HG03039 (cell line): ENCODE results near the gene LRP1.

Source experiments
- ATAC-seq: cut with Tn5 transposase; IDR thresholded peaks from one replicate; pipeline ENCODE4 v1.9.1; 2021; ENCODE audit warnings: mild to moderate bottlenecking, moderate library complexity; ENCODE audit not compliant: unreplicated experiment

LRP1 gene

GRCh38 chr12:57190037-57190436, 61.8 kb downstream of the LRP1 start:
- ATAC-seq = no peak

- no peak for ATAC-seq
These were observed 62.5 kb downstream of the LRP1 start for GRCh38 chr12:57190821-57191220.

GRCh38 chr12:57191410-57191809, 63.1 kb downstream of the LRP1 start:
- ATAC-seq = no peak

GRCh38 chr12:57192920-57193319, 64.6 kb downstream of the LRP1 start:
- ATAC-seq = no peak

GRCh38 chr12:57193706-57194245, 65.5 kb downstream of the LRP1 start:
- no peak for ATAC-seq

GRCh38 chr12:57194253-57194652, 66.0 kb downstream of the LRP1 start:
- ATAC-seq = no peak

- no peak for ATAC-seq
These were observed 66.9 kb downstream of the LRP1 start for GRCh38 chr12:57195186-57195585.

- ATAC-seq = no peak
These were observed 67.5 kb downstream of the LRP1 start for GRCh38 chr12:57195611-57196371.

- no peak for ATAC-seq
These were observed 68.2 kb downstream of the LRP1 start for GRCh38 chr12:57196439-57196838.

GRCh38 chr12:57196956-57197355, 68.7 kb downstream of the LRP1 start:
- no peak for ATAC-seq

- ATAC-seq = no peak
These were observed 70.0 kb downstream of the LRP1 start for GRCh38 chr12:57198329-57198728.

GRCh38 chr12:57199191-57199590, 70.9 kb downstream of the LRP1 start:
- ATAC-seq = no peak

GRCh38 chr12:57200497-57200896, 72.2 kb downstream of the LRP1 start:
- ATAC-seq = no peak

GRCh38 chr12:57201219-57201618, 72.9 kb downstream of the LRP1 start:
- ATAC-seq = no peak

GRCh38 chr12:57201631-57202030, 73.3 kb downstream of the LRP1 start:
- no peak for ATAC-seq

GRCh38 chr12:57202321-57202720, 74.0 kb downstream of the LRP1 start:
- ATAC-seq = no peak

GRCh38 chr12:57203201-57203600, 74.9 kb downstream of the LRP1 start:
- ATAC-seq = no peak

GRCh38 chr12:57203791-57204190, 75.5 kb downstream of the LRP1 start:
- ATAC-seq = no peak

GRCh38 chr12:57204454-57204853, 76.2 kb downstream of the LRP1 start:
- ATAC-seq = no peak

GRCh38 chr12:57205186-57205585, 76.9 kb downstream of the LRP1 start:
- no peak for ATAC-seq

- no peak for ATAC-seq
These were observed 77.6 kb downstream of the LRP1 start for GRCh38 chr12:57205931-57206330.

- no peak for ATAC-seq
These were observed 79.7 kb downstream of the LRP1 start for GRCh38 chr12:57207731-57208630.
